Subcutaneous adipose tissue (tissue), 4 donors: ENCODE results near the gene ADCY5. TPM values are rescaled to one million over a fixed set of nuclear protein-coding genes. Genes with fewer than 3 reads are reported as not detected.

Source experiments
- CTCF ChIP-seq: fragments of 450-650 bp; IDR thresholded peaks from one replicate; pipeline ENCODE4 v1.5.1; 2016; ENCODE audit warnings: low read depth, mild to moderate bottlenecking, control low read depth, antibody characterized with exemption, moderate library complexity
- total RNA-seq, 4 donors: library from RNA; depleted of rRNA; stranded (reverse); fragments of >200 nt; gene quantifications; one replicate each; pipeline ENCODE4 v1.1.0, GENCODE V29; 2016

The ADCY5 gene
- total RNA-seq, 4 donors from 2014 or later, result 16.1 to 52.2 (median 38.0) TPM

GRCh38 chr3:123475786-123476185, 26.9 kb upstream of the ADCY5 start:
- TF ChIP-seq CTCF, result no peak

- no peak for TF ChIP-seq CTCF
These were observed 22.2 kb upstream of the ADCY5 start for GRCh38 chr3:123471106-123471505.

- TF ChIP-seq CTCF, result no peak
These were observed 20.6 kb upstream of the ADCY5 start for GRCh38 chr3:123469323-123469995.

DNA sequence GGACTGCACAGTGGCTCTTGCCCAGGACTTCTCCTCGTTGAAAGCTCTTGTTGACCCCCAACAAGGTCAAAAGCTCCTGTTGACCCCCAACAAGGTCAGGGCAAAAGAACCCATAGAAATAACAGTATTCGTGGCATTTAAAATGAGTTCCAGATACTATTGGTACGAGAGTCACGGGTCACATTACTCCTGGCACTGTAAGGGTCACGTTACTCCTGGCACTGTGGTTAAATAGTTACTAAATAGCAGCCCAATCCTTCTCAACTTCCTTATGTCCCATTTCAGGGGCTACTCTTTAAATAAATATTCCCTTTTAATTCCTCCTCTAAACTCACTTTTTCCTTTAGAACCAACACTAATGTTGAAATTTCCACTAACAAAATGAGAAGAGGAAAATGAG, 18.2 kb upstream of the ADCY5 start:
- no peak for TF ChIP-seq CTCF

DNA sequence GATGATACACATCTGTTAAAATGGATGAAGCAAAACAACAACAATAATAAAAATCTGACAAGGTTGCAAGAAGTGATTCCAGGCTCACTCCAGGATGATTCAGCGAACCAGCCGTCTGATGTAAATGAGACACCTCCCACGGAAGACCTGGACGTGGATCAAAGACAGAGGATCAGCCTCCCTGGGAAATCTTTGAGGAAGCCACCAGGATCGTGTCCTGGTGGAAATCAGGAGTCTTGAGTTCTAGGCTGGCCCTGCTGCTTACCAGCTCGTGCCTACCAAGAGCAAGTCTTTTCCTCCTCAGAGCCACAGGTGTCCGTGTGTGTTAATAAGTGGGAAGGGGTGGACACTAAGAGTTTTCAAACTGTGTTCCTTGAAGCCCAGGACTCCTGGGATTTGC, 15.3 kb upstream of the ADCY5 start:
- TF ChIP-seq CTCF, result no peak

DNA sequence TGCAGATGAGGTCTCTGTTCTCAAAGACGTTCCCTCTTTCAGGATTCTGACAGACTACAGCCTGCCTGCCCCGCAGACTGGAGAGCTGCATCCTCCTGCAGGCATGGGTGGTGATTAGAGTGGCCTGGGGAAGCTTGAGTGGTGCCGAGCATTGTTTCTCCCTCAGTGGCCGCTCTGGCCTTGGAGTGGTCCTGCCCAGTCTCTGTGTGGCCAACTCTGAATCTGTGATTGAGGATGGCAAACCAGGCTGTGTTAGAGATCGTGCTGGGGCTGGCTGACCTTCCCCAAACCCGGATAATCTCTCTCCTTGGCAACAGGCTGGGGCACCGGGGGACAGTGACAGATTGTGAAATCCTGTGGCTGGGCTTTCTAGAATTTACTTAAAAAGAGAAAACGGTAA, 11.0 kb upstream of the ADCY5 start:
- no peak for TF ChIP-seq CTCF

DNA sequence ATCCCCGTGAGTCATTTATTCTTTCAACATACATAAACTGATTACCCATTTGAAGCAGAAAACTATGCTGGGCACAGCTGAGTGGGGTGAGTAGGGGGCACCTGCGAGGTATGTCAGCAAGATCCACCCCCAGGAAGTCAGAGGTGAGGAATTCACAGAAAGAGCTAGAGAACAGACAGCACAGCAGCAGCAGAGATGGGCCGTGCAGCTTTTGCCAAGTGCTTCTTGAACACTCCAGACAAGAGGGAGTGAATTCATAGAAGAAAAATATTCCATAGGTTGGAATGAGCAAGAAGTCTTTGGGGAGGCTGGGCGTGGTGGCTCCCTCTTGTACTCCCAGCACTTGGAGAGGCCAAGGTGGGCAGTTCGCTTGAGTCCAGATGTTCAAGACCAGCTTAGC, 9.4 kb upstream of the ADCY5 start:
- TF ChIP-seq CTCF, result no peak
